Measurements from ENCODE around the gene APBB2.

GRCh38 chr4:40990899-40991265 lies 223.5 kb downstream of the APBB2 start:
- TF ChIP-seq POLR2A (IDR thresholded peaks at IDR 0.05) (no peak), CTCF (IDR thresholded peaks at IDR 0.05) (no peak)
